Hepatocyte (in vitro differentiated cells): ENCODE data around the gene AMMECR1L. TPM values are rescaled to one million over a fixed set of nuclear protein-coding genes. Genes with fewer than 3 reads are reported as not detected.

ENCODE experiments used
- DNase-seq: peaks from one replicate; pipeline ENCODE4 v3.0.0-alpha.2; 2016; ENCODE audit warnings: low spot score
- H2AFZ ChIP-seq: fragments of 200-600 bp; sonication (generic); 2 replicates; pipeline ENCODE4 v1.6.0; 2016; ENCODE audit warnings: antibody characterized with exemption, mild to moderate bottlenecking
- H3K27ac ChIP-seq: fragments of 200-600 bp; sonication (generic); 2 replicates; pipeline ENCODE4 v1.5.1; 2016; ENCODE audit warnings: mild to moderate bottlenecking
- H3K27me3 ChIP-seq: fragments of 200-600 bp; sonication (generic); 2 replicates; pipeline ENCODE4 v1.6.1; 2016
- H3K36me3 ChIP-seq: fragments of 200-600 bp; sonication (generic); replicated peaks from 2 replicates; pipeline ENCODE4 v1.5.1; 2016; ENCODE audit warnings: low read depth; ENCODE audit not compliant: insufficient read depth
- H3K4me1 ChIP-seq: fragments of 200-600 bp; sonication (generic); 2 replicates; pipeline ENCODE4 v1.5.1; 2016; ENCODE audit warnings: mild to moderate bottlenecking, moderate library complexity; ENCODE audit not compliant: insufficient read depth
- H3K4me2 ChIP-seq: fragments of 200-600 bp; sonication (generic); 2 replicates; pipeline ENCODE4 v1.6.0; 2016
- H3K4me3 ChIP-seq: fragments of 200-600 bp; sonication (generic); 2 replicates; pipeline ENCODE4 v1.5.1; 2016; ENCODE audit warnings: mild to moderate bottlenecking
- H3K79me2 ChIP-seq: fragments of 200-600 bp; sonication (generic); 2 replicates; pipeline ENCODE4 v1.6.0; 2017; ENCODE audit warnings: mild to moderate bottlenecking
- H3K9me2 ChIP-seq: fragments of 200-600 bp; sonication (generic); replicated peaks from 2 replicates; pipeline ENCODE4 v1.6.0; 2017; ENCODE audit warnings: mild to moderate bottlenecking; ENCODE audit not compliant: insufficient read depth
- H3K9me3 ChIP-seq: fragments of 200-600 bp; sonication (generic); 2 replicates; pipeline ENCODE4 v1.5.1; 2016; ENCODE audit warnings: low read depth, mild to moderate bottlenecking
- H4K20me1 ChIP-seq: fragments of 200-600 bp; sonication (generic); 2 replicates; pipeline ENCODE4 v1.6.0; 2016; ENCODE audit warnings: mild to moderate bottlenecking; ENCODE audit not compliant: insufficient read depth, poor library complexity, severe bottlenecking
- EZH2 ChIP-seq: fragments of 200-600 bp; sonication (generic); IDR thresholded peaks from 2 replicates; pipeline ENCODE4 v1.6.1; 2016; ENCODE audit warnings: antibody characterized with exemption, mild to moderate bottlenecking, borderline replicate concordance
- EZH2phosphoT487 ChIP-seq: fragments of 200-600 bp; sonication (generic); IDR thresholded peaks from one replicate; pipeline ENCODE4 v1.6.1; 2018; ENCODE audit warnings: antibody characterized with exemption, mild to moderate bottlenecking, low read depth, moderate library complexity; ENCODE audit not compliant: unreplicated experiment, severe bottlenecking
- WGBS: methylation state at CpG from one replicate; pipeline ENCODE4 v1.1.6; 2016; ENCODE audit warnings: low lambda C conversion rate; ENCODE audit errors: missing lambda C conversion rate; 5-methylcytosine and 5-hydroxymethylcytosine counted together
- polyA plus RNA-seq: library from polyadenylated mRNA; unstranded; fragments of >200 nt; fragmentation: Nextera tagmentation; extraction: Ambion mirVana; gene quantifications from 2 replicates; pipeline ENCODE4 v1.2.1, GENCODE V29; 2016
- total RNA-seq: library from RNA; depleted of rRNA; stranded (reverse); fragments of >200 nt; gene quantifications from 2 replicates; pipeline ENCODE4 v1.2.3, GENCODE V29; 2014
- TF ChIP-seq, protein P1 (sequence below): fragments of 200-600 bp; sonication (generic); IDR thresholded peaks from 2 replicates; pipeline ENCODE4 v1.5.1; 2016; ENCODE audit warnings: antibody characterized with exemption, mild to moderate bottlenecking; ENCODE audit not compliant: poor library complexity

AMMECR1L gene
- total and polyA plus RNA-seq, 2 experiments from 2014 or later, result 8.1 to 14.7 TPM

DNA sequence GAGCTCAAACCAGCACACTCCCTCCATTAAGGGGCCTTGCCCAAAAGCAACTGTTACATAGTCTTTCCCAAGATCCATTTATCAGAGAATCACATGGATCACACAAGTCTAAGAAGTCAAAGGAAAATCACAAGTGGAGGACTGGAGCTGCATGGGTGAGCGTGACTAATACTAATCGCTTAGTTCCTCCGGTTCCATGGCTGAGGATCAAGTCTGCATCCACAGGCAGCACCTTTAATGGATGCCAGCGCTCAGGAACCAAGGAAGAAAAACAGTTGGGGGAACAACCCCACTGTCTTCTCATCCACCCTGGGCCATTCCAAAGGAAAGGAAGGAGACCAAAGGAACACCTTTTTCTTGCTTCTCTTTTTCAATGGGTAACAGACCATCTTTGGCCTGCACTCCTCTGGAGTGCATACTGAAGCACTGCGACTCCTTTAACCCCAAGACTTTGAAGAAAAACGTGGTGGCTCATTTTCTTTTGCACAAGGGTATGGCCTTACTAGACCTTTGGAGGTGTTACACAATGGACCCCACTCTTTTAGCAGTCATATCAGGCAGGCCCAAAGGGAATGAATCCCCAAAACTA is 65.6 kb downstream of the AMMECR1L start:
- no peak overlapping the region for H3K4me3 ChIP-seq
- WGBS, result 77% methylated on average over 6 of the region's 6 CpGs

DNA sequence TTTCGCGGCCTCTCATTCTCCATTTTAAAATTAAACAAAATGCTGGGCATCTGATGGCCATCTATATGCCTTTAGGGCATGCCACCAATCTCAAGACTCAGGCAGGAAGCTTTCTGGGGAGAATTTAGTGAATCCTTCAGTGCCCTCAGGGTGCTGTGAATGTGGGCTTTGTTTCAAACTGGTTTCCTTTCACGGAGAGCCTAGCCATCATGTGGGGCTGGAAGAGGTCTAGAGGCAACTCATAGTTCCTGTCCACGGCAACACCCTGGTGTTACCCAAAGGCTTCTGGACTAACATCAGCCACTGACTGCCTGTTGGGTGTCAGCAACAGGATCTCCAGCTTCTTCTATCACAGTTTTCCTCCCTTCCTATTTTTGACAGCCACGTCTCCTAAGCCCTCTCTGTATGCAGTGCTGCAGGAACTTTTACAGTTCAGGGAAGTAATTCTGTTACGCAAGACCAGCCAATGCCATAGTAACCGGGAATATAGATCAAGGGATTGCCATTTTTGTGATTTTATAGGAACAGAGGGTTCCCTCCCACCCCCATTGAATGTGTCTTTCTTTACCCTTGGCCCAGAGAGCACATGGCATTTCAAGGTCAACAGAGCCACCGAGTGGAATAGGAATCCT is 66.8 kb downstream of the AMMECR1L start:
- no peak for TF ChIP-seq EZH2phosphoT487
- TF ChIP-seq, protein P1, sequence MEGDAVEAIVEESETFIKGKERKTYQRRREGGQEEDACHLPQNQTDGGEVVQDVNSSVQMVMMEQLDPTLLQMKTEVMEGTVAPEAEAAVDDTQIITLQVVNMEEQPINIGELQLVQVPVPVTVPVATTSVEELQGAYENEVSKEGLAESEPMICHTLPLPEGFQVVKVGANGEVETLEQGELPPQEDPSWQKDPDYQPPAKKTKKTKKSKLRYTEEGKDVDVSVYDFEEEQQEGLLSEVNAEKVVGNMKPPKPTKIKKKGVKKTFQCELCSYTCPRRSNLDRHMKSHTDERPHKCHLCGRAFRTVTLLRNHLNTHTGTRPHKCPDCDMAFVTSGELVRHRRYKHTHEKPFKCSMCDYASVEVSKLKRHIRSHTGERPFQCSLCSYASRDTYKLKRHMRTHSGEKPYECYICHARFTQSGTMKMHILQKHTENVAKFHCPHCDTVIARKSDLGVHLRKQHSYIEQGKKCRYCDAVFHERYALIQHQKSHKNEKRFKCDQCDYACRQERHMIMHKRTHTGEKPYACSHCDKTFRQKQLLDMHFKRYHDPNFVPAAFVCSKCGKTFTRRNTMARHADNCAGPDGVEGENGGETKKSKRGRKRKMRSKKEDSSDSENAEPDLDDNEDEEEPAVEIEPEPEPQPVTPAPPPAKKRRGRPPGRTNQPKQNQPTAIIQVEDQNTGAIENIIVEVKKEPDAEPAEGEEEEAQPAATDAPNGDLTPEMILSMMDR, result no peak
- TF ChIP-seq EZH2, result no peak
- Histone ChIP-seq H3K4me2 (no peak overlapping the region), H3K9me2 (no peaks in the 10 kb centered on the region), H3K27me3 (no peaks in the 10 kb centered on the region), H2AFZ (no peak overlapping the region), H3K36me3 (no peaks in the 10 kb centered on the region), H3K9me3 (peaks cover 6% of the 10 kb centered on the region), H3K4me3 (no peak overlapping the region), H3K79me2 (no peaks in the 10 kb centered on the region), H3K27ac (no peak overlapping the region), H4K20me1 (no peaks in the 10 kb centered on the region), H3K4me1 (no peaks in the 10 kb centered on the region)
- WGBS, result 84% methylated on average over 8 of the region's 8 CpGs
- DNase-seq, result no peak

More for the DNA sequence above, 65.6 kb downstream of the AMMECR1L start:
- Histone ChIP-seq H2AFZ (no peak overlapping the region), H3K79me2 (no peaks in the 10 kb centered on the region), H3K27me3 (no peaks in the 10 kb centered on the region), H3K36me3 (no peaks in the 10 kb centered on the region), H4K20me1 (no peaks in the 10 kb centered on the region), H3K9me2 (no peaks in the 10 kb centered on the region), H3K9me3 (peaks cover 6% of the 10 kb centered on the region), H3K4me1 (no peaks in the 10 kb centered on the region), H3K27ac (no peak overlapping the region), H3K4me2 (no peak overlapping the region)
- DNase-seq, result no peak
- TF ChIP-seq, protein P1, result no peak
- TF ChIP-seq EZH2phosphoT487 (no peak), EZH2 (no peak)

DNA sequence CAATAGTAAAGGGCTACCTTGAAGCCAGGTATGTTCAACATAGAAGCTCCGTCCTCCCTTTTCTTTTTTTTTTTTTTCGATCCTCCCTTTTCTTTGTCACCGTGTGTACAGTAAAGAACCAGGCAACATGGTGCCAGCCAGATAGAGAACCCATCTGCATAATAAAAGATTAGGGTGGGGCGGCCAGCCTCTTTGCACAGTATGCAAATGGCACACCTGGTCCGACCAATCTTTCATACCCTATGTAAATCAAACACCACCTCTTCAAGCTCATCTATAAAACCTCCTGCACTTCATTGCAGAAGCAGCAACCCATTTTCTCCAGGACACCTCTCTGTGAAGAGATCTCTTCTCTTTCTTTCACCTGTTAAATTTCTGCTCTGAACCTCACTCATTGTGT is 67.5 kb downstream of the AMMECR1L start:
- Histone ChIP-seq H3K79me2 (no peaks in the 10 kb centered on the region), H2AFZ (no peak overlapping the region), H3K9me2 (no peaks in the 10 kb centered on the region), H3K4me2 (no peak overlapping the region), H3K4me3 (no peak overlapping the region), H3K4me1 (no peaks in the 10 kb centered on the region), H3K27ac (no peak overlapping the region), H3K27me3 (no peaks in the 10 kb centered on the region), H4K20me1 (no peaks in the 10 kb centered on the region), H3K9me3 (peaks cover 6% of the 10 kb centered on the region), H3K36me3 (no peaks in the 10 kb centered on the region)
- WGBS, result 74% methylated on average over 5 of the region's 5 CpGs
- DNase-seq, result no peak
- TF ChIP-seq EZH2 (no peak), EZH2phosphoT487 (no peak)
- TF ChIP-seq, protein P1, result no peak
